Measurements from ENCODE around the gene NUPR1.

- TF ChIP-seq CTCF (IDR thresholded peaks at IDR 0.05 in 4 of 5, conservative IDR thresholded peaks at IDR 0.05 in 1 of 5) (peak in 4 of 5 experiments; percentile 44 to 63 (median 53)), POLR2A (IDR thresholded peaks at IDR 0.05) (no peak)
Observed at GRCh38 chr16:28549301-28549899, 10.6 kb upstream of the NUPR1 start.
